GM12864 (cell line): ENCODE results near the gene SHISA8.

Experiments used
- DNase-seq: peaks from one replicate; pipeline ENCODE4 v3.0.0-alpha.2; 2011; ENCODE audit warnings: low read depth
- H3K4me3 ChIP-seq: 2 replicates; pipeline ENCODE4 v1.5.1; 2011; ENCODE audit warnings: mild to moderate bottlenecking, low read depth, low read length, control low read depth
- CTCF ChIP-seq: IDR thresholded peaks from 2 replicates; pipeline ENCODE4 v1.5.1; 2011; ENCODE audit warnings: low read depth, mild to moderate bottlenecking, moderate library complexity, low read length, control low read depth, inconsistent platforms; ENCODE audit errors: missing control alignments

The SHISA8 gene

GRCh38 chr22:41908411-41909309 lies 6.2 kb downstream of the SHISA8 start:
- H3K4me3 ChIP-seq: no peak overlapping the region
- DNase-seq: no peak
- TF ChIP-seq CTCF: no peak

- no peak for TF ChIP-seq CTCF
- DNase-seq: no peak
- no peak overlapping the region for H3K4me3 ChIP-seq
Measured at GRCh38 chr22:41907436-41908401, 7.2 kb downstream of the SHISA8 start.

- TF ChIP-seq CTCF: no peak
- DNase-seq: no peak
- H3K4me3 ChIP-seq: no peak overlapping the region
Measured at GRCh38 chr22:41906822-41907221, 8.1 kb downstream of the SHISA8 start.

- no peak overlapping the region for H3K4me3 ChIP-seq
- TF ChIP-seq CTCF: no peak
- no peak for DNase-seq
Measured at GRCh38 chr22:41905411-41906202, 9.3 kb downstream of the SHISA8 start.

- no peak for DNase-seq
Measured at GRCh38 chr22:41904450-41905410, 10.1 kb downstream of the SHISA8 start.

More at GRCh38 chr22:41904450-41905410, 10.1 kb downstream of the SHISA8 start:
- no peak overlapping the region for H3K4me3 ChIP-seq
- no peak for TF ChIP-seq CTCF
